CD14-positive monocyte (primary cell): Measurements from ENCODE around the gene FKBP15. TPM values are rescaled to one million over a fixed set of nuclear protein-coding genes. Genes with fewer than 3 reads are reported as not detected.

Experiments
- DNase-seq, 3 donors: peaks; one replicate each; pipeline ENCODE4 v3.0.0-alpha.2; 2011 to 2022
- H2AFZ ChIP-seq: 2 replicates; pipeline ENCODE4 v1.6.0; 2012; ENCODE audit warnings: mild to moderate bottlenecking, low read depth, low read length, inconsistent platforms; ENCODE audit not compliant: insufficient read depth, poor library complexity, severe bottlenecking
- H3K27ac ChIP-seq, 2 donors: 1 replicate in 1 of 2; 2 replicates in 1 of 2; pipeline ENCODE4 v1.5.1; 2012 to 2013; ENCODE audit warnings: low read length in 2 of 2, control low read depth in 1 of 2, inconsistent platforms in 1 of 2, low read depth in 1 of 2, mild to moderate bottlenecking in 1 of 2
- H3K27me3 ChIP-seq, 2 donors: one replicate each; pipeline versions ENCODE4 v1.6.0 to v1.6.1; 2011 to 2013; ENCODE audit warnings: low read length in 2 of 2; ENCODE audit not compliant: control insufficient read depth in 2 of 2, insufficient read depth in 2 of 2
- H3K36me3 ChIP-seq, 2 donors: replicated peaks in 1 of 2; 1 replicate in 1 of 2; 2 replicates in 1 of 2; pipeline versions ENCODE4 v1.5.1 to v1.6.1; 2012 to 2013; ENCODE audit warnings: low read length in 2 of 2, control low read depth in 1 of 2, inconsistent platforms in 1 of 2, mild to moderate bottlenecking in 1 of 2; ENCODE audit not compliant: insufficient read depth in 2 of 2, control insufficient read depth in 1 of 2
- H3K4me1 ChIP-seq, 2 donors: 1 replicate in 1 of 2; 2 replicates in 1 of 2; pipeline versions ENCODE4 v1.5.1 to v1.6.1; 2012 to 2013; ENCODE audit warnings: low read length in 2 of 2, control low read depth in 1 of 2, inconsistent platforms in 1 of 2, mild to moderate bottlenecking in 1 of 2, moderate library complexity in 1 of 2; ENCODE audit not compliant: insufficient read depth in 2 of 2, control insufficient read depth in 1 of 2
- H3K4me2 ChIP-seq: replicated peaks from 2 replicates; pipeline ENCODE3; 2012; ENCODE audit warnings: low read length, moderate library complexity, mild to moderate bottlenecking; ENCODE audit not compliant: poor library complexity, severe bottlenecking; ENCODE audit errors: extremely low read depth
- H3K4me3 ChIP-seq, 3 experiments: fragments of 200-600 bp in 1 of 3; sonication (generic) in 1 of 3; replicated peaks in 1 of 3; 1 replicate in 2 of 3; 2 replicates in 1 of 3; pipeline ENCODE4 v1.5.1; 2011 to 2013; ENCODE audit warnings: low read length in 3 of 3, mild to moderate bottlenecking in 3 of 3, control low read depth in 2 of 3, low read depth in 2 of 3, inconsistent platforms in 1 of 3, moderate library complexity in 1 of 3
- H3K79me2 ChIP-seq: 2 replicates; pipeline ENCODE4 v1.6.0; 2012; ENCODE audit warnings: mild to moderate bottlenecking, control low read depth, inconsistent platforms, low read length, moderate library complexity; ENCODE audit not compliant: insufficient read depth
- H3K9ac ChIP-seq: 2 replicates; pipeline ENCODE4 v1.6.0; 2017; ENCODE audit warnings: low read length, mild to moderate bottlenecking; ENCODE audit not compliant: insufficient read depth, poor library complexity, severe bottlenecking
- H3K9me3 ChIP-seq, 2 donors: replicated peaks in 1 of 2; 1 replicate in 1 of 2; 2 replicates in 1 of 2; pipeline versions ENCODE4 v1.5.1 to v1.6.1; 2012 to 2013; ENCODE audit warnings: low read length in 2 of 2, control low read depth in 1 of 2; ENCODE audit not compliant: control insufficient read depth in 1 of 2, insufficient read depth in 1 of 2
- H4K20me1 ChIP-seq: 2 replicates; pipeline ENCODE4 v1.6.0; 2012; ENCODE audit warnings: mild to moderate bottlenecking, low read length, control low read depth, moderate library complexity; ENCODE audit not compliant: insufficient read depth
- H3K27ac Mint-ChIP-seq, 7 donors: one replicate each; pipeline ENCODE4 v1.8.0; 2020; ENCODE audit warnings: mild to moderate bottlenecking in 7 of 7, mixed read lengths in 7 of 7, moderate library complexity in 6 of 7, inconsistent platforms in 2 of 7
- H3K27me3 Mint-ChIP-seq, 3 donors: one replicate each; pipeline ENCODE4 v1.8.0; 2021 to 2022; ENCODE audit warnings: low read depth in 3 of 3, mild to moderate bottlenecking in 3 of 3, mixed read lengths in 3 of 3, moderate library complexity in 3 of 3, inconsistent platforms in 1 of 3
- H3K36me3 Mint-ChIP-seq, 2 donors: one replicate each; pipeline ENCODE4 v1.8.0; 2020; ENCODE audit warnings: mixed read lengths in 2 of 2, inconsistent platforms in 1 of 2, mild to moderate bottlenecking in 1 of 2
- H3K4me1 Mint-ChIP-seq: one replicate; pipeline ENCODE4 v1.8.0; 2020; ENCODE audit warnings: mild to moderate bottlenecking, mixed read lengths
- H3K4me3 Mint-ChIP-seq, 2 donors: one replicate each; pipeline ENCODE4 v1.8.0; 2020; ENCODE audit warnings: mild to moderate bottlenecking in 2 of 2, mixed read lengths in 2 of 2, moderate library complexity in 1 of 2
- H3K9me3 Mint-ChIP-seq, 7 donors: one replicate each; pipeline ENCODE4 v1.8.0; 2020 to 2022; ENCODE audit warnings: mixed read lengths in 7 of 7, mild to moderate bottlenecking in 6 of 7, moderate library complexity in 6 of 7, inconsistent platforms in 2 of 7
- WGBS: methylation state at CpG from one replicate; pipeline ENCODE4 v1.1.5; 2013; ENCODE audit warnings: missing lambda C conversion rate; ENCODE audit not compliant: insufficient coverage; 5-methylcytosine and 5-hydroxymethylcytosine counted together
- intact Hi-C, 2 donors: fragments of 100-400 bp; cut with micrococcal nuclease; formaldehyde crosslinking; loops; one replicate each; pipeline versions ENCODE4 v1.15.0 to v1.15.1; 2023
- polyA plus RNA-seq, 3 donors: library from polyadenylated mRNA; depleted of rRNA in 1 of 3; unstranded in 2 of 3; stranded (reverse) in 1 of 3; fragments of 300-500 nt in 2 of 3; fragments of >200 nt in 1 of 3; fragmentation: Illumina TruSeq in 2 of 3; gene quantifications; 1 replicate in 2 of 3; 2 replicates in 1 of 3; pipeline ENCODE4 v1.2.3, GENCODE V29; 2012 to 2021
- TF ChIP-seq, protein P1 (sequence below): fragments of 200-600 bp; IDR thresholded peaks from one replicate; pipeline ENCODE4 v1.8.0; 2022; ENCODE audit warnings: antibody characterized with exemption, mild to moderate bottlenecking

Gene FKBP15
- polyA plus RNA-seq, 3 donors: 32.3 to 120 (median 55.7) TPM

- H3K4me3 ChIP-seq: peak overlapping the region in 1 of 3 experiments; percentile 60
- H3K36me3 ChIP-seq: peaks cover 77 to 85% of the 10 kb centered on the region in 2 donors
- Mint-ChIP-seq H3K4me1 (peaks cover 25% of the 10 kb centered on the region), H3K27ac (peak overlapping the region; percentile 66 to 91 (median 78)), H3K4me3 (no peak overlapping the region), H3K9me3 (no peaks in the 10 kb centered on the region), H3K27me3 (no peaks in the 10 kb centered on the region), H3K36me3 (peaks cover 69 to 93% of the 10 kb centered on the region in 2 donors)
- H3K4me1 ChIP-seq: peaks cover 20 to 29% of the 10 kb centered on the region in 2 donors
- intact Hi-C loops: no loop called here
- DNase-seq: peak in 2 of 3 donors; percentile 59 to 77
- no peaks in the 10 kb centered on the region for H3K9me3 ChIP-seq
- peaks cover 71% of the 10 kb centered on the region for H3K79me2 ChIP-seq
- H3K27ac ChIP-seq: peak overlapping the region in 1 of 2 donors; percentile 69
- H3K4me2 ChIP-seq: peak overlapping the region; percentile 65
- TF ChIP-seq, protein P1, sequence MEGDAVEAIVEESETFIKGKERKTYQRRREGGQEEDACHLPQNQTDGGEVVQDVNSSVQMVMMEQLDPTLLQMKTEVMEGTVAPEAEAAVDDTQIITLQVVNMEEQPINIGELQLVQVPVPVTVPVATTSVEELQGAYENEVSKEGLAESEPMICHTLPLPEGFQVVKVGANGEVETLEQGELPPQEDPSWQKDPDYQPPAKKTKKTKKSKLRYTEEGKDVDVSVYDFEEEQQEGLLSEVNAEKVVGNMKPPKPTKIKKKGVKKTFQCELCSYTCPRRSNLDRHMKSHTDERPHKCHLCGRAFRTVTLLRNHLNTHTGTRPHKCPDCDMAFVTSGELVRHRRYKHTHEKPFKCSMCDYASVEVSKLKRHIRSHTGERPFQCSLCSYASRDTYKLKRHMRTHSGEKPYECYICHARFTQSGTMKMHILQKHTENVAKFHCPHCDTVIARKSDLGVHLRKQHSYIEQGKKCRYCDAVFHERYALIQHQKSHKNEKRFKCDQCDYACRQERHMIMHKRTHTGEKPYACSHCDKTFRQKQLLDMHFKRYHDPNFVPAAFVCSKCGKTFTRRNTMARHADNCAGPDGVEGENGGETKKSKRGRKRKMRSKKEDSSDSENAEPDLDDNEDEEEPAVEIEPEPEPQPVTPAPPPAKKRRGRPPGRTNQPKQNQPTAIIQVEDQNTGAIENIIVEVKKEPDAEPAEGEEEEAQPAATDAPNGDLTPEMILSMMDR: no peak
- no peaks in the 10 kb centered on the region for H3K27me3 ChIP-seq
- H4K20me1 ChIP-seq: peaks cover 44% of the 10 kb centered on the region
- WGBS: no CpG with 5 or more reads among the region's 1 CpG
- no peak overlapping the region for H3K9ac ChIP-seq
- no peak overlapping the region for H2AFZ ChIP-seq
These were observed 15.2 kb downstream of the FKBP15 start for GRCh38 chr9:113205861-113206260.

DNA sequence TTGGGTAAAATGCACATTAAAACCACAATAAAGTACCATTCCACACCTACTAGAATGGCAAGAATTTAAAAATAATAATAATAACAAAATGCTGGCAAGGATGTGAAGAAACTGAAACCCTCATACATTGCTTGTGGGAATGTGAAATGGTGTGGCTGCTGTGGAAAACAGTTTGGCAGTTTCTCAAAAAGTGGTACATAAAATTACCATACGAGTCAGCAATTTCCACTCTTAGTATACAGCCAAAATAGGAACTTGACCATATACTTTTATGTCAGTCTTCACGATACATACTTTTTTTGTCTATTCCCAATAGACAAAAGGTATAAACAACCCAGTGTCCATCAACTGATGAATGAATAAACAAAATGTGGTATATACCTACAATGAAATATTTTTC, 15.6 kb downstream of the FKBP15 start:
- Mint-ChIP-seq H3K9me3 (no peaks in the 10 kb centered on the region), H3K4me1 (peaks cover 25% of the 10 kb centered on the region), H3K27ac (peak overlapping the region; percentile 35 to 79 (median 73)), H3K27me3 (no peaks in the 10 kb centered on the region), H3K36me3 (peaks cover 68 to 93% of the 10 kb centered on the region in 2 donors), H3K4me3 (no peak overlapping the region)
- Histone ChIP-seq H3K9ac (no peak overlapping the region), H4K20me1 (peaks cover 40% of the 10 kb centered on the region), H3K4me1 (peaks cover 20 to 29% of the 10 kb centered on the region in 2 donors), H3K9me3 (no peaks in the 10 kb centered on the region), H3K4me2 (peak overlapping the region; percentile 65), H3K27ac (peak overlapping the region in 1 of 2 donors; percentile 69), H3K4me3 (peak overlapping the region in 1 of 3 experiments; percentile 60), H3K79me2 (peaks cover 68% of the 10 kb centered on the region), H3K36me3 (peaks cover 75 to 85% of the 10 kb centered on the region in 2 donors), H3K27me3 (no peaks in the 10 kb centered on the region), H2AFZ (no peak overlapping the region)
- intact Hi-C loops: no loop called here
- TF ChIP-seq, protein P1: no peak
- DNase-seq: peak in 1 of 3 donors; percentile 39
- WGBS: 0% methylated on average over 1 of the region's 2 CpGs
